Panc1 (cell line): ENCODE measurements around the gene ABLIM2.

Experiments used
- POLR2AphosphoS5 ChIP-seq: IDR thresholded peaks from 2 replicates; pipeline ENCODE4 v1.6.1; 2012; ENCODE audit warnings: mild to moderate bottlenecking, low read depth, low read length, moderate library complexity
- SIN3A ChIP-seq: IDR thresholded peaks from 2 replicates; pipeline ENCODE4 v1.6.1; 2012; ENCODE audit warnings: low read depth, mild to moderate bottlenecking, low read length, moderate library complexity, borderline replicate concordance; ENCODE audit not compliant: insufficient read depth
- TCF7L2 ChIP-seq: IDR thresholded peaks from 2 replicates; pipeline ENCODE4 v1.6.1; 2011; ENCODE audit warnings: mild to moderate bottlenecking, low read depth, low read length, inconsistent platforms
- TF ChIP-seq, protein P1 (sequence below): fragments of 450-650 bp; IDR thresholded peaks from 2 replicates; pipeline ENCODE4 v1.5.1; 2017; ENCODE audit warnings: mild to moderate bottlenecking
- TF ChIP-seq, protein P2 (sequence below), 2 experiments: IDR thresholded peaks; 2 replicates each; pipeline ENCODE4 v1.6.1; 2011 to 2012; ENCODE audit warnings: low read depth in 2 of 2, control low read depth in 1 of 2, low read length in 1 of 2, mild to moderate bottlenecking in 1 of 2, moderate library complexity in 1 of 2; ENCODE audit not compliant: insufficient read depth in 1 of 2

DNA sequence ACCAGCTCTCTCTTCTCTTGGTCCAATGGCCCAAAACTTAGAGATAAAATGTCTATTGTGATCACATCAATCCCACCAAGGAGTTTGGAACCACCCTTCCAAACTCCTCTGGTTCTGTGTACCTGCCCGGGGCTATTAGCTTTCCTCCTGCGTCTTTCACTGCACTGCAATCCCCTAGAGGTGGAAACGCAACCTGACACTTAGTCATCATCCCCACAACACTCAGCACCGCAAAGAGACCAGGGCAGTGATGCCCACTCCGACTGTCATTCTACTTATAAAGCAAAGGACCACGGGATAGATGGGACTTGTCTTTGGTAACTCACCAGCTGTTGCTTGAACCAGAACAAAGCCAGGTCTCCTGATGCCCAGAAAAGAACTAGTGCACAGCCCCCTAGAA, 240.9 kb downstream of the ABLIM2 start:
- TF ChIP-seq, protein P1, sequence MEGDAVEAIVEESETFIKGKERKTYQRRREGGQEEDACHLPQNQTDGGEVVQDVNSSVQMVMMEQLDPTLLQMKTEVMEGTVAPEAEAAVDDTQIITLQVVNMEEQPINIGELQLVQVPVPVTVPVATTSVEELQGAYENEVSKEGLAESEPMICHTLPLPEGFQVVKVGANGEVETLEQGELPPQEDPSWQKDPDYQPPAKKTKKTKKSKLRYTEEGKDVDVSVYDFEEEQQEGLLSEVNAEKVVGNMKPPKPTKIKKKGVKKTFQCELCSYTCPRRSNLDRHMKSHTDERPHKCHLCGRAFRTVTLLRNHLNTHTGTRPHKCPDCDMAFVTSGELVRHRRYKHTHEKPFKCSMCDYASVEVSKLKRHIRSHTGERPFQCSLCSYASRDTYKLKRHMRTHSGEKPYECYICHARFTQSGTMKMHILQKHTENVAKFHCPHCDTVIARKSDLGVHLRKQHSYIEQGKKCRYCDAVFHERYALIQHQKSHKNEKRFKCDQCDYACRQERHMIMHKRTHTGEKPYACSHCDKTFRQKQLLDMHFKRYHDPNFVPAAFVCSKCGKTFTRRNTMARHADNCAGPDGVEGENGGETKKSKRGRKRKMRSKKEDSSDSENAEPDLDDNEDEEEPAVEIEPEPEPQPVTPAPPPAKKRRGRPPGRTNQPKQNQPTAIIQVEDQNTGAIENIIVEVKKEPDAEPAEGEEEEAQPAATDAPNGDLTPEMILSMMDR, result no peak
- TF ChIP-seq POLR2AphosphoS5, result no peak
- no peak for TF ChIP-seq SIN3A
- TF ChIP-seq, protein P2, sequence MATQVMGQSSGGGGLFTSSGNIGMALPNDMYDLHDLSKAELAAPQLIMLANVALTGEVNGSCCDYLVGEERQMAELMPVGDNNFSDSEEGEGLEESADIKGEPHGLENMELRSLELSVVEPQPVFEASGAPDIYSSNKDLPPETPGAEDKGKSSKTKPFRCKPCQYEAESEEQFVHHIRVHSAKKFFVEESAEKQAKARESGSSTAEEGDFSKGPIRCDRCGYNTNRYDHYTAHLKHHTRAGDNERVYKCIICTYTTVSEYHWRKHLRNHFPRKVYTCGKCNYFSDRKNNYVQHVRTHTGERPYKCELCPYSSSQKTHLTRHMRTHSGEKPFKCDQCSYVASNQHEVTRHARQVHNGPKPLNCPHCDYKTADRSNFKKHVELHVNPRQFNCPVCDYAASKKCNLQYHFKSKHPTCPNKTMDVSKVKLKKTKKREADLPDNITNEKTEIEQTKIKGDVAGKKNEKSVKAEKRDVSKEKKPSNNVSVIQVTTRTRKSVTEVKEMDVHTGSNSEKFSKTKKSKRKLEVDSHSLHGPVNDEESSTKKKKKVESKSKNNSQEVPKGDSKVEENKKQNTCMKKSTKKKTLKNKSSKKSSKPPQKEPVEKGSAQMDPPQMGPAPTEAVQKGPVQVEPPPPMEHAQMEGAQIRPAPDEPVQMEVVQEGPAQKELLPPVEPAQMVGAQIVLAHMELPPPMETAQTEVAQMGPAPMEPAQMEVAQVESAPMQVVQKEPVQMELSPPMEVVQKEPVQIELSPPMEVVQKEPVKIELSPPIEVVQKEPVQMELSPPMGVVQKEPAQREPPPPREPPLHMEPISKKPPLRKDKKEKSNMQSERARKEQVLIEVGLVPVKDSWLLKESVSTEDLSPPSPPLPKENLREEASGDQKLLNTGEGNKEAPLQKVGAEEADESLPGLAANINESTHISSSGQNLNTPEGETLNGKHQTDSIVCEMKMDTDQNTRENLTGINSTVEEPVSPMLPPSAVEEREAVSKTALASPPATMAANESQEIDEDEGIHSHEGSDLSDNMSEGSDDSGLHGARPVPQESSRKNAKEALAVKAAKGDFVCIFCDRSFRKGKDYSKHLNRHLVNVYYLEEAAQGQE (IDR thresholded peaks at IDR 0.05; ENCODE audit: insufficient read depth in 1 of 2, low read depth in 2 of 2, low read length in 1 of 2), result no peak
- TF ChIP-seq TCF7L2, result no peak
